NCI-H748 treated with DMSO at 0.1 percent for 48 hours (cell line): ENCODE data around the gene TMCO5A.
"Not testable (repeated sequence)": the region's sequence is repeated elsewhere in the genome, so short reads cannot be mapped to it uniquely, and the experiment has no call there.

Experiments used
- DNase-seq: peaks from one replicate; lab custom pipeline; 2025; lab: John Stamatoyannopoulos, UW

TMCO5A gene

DNA sequence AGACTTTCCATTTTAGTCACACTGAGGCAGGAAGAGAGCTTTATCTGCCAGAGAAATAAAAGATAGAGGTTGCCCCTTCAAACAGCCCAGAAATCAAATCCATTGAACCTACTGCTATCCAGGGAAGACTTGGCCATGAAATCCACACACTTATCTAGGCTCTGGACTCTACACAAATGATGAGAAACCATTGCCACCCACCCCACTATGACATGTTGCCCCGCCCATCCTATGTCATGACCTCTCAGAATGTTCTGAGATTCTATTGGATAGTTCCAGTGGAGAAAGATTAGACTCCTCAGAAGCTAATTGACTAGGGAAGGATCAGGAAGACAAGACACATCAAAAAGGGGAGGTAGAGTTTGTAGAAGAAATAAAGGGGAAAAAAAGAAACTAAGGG, at the start of gene TMCO5A:
TMCO5A (plus strand) TSS at position 301 of the 400 bp plus-strand sequence. CDS start 1,684 bp downstream, outside the sequence.
- DNase-seq = no peak

DNA sequence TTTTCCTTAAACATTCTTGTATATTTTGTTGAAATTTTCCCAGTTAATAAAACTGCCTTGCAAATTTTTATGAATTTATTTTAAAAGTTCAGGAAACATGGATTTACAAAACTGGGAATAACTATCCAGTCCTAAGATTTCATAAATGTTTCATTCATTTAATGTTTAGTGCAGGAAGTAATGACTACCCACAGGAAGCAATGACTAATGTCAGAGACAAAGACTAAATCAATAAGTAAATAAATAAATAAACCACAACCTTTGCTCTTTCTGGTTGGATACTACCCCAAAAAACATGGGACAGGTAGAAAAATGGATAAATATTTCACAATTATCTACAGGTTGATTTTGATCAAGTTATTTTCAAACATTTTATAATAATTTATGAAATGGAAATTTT, 48.8 kb upstream of the TMCO5A start:
- no peak for DNase-seq

DNA sequence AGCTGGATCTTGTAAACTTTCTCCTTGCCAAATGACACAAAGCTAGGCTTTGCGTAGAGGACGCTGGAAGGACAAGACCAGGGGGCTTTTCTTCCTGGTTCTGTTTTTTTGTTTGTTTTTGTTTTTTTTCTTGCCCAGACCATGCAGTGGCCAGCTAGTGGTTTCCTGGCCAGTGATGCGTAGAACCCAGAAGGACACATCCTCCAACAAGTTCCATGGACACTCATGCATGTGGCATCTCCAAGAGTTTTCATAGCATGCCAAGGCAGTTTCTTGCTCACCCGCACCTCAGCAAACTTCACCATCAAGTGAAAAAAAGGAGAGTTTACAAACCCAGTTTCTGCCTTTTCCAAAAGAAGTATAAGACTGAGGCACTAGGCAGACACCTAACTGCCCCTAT, 46.1 kb upstream of the TMCO5A start:
- DNase-seq = no peak

DNA sequence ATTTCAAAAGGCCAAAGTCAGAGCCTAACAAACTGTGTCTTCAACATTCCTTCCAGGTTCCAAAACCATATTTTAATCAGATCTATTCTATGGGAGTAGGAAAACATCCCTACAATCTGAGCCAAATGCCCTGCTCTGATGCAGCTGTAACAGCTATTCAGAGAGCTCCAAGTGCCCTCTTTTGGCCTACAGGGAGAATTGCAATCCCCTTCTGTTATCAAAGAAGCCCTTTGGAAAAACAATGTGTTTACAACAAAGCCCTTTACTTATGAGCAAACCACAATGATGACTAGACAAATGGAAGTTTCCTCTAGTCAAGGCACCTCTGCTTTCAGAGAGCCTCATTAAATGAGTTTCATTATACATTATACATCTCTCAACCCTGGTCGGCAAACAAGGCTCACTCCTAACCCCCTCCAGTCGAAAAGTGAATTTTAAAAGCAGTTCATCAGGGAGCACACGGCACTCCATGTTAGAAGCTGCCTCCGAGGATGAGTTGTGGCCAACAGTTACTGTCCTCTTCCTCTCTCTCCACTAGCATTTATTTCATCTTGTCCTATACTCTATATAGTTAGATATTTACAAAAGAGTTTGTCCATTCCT, 42.6 kb upstream of the TMCO5A start:
- no peak for DNase-seq

DNA sequence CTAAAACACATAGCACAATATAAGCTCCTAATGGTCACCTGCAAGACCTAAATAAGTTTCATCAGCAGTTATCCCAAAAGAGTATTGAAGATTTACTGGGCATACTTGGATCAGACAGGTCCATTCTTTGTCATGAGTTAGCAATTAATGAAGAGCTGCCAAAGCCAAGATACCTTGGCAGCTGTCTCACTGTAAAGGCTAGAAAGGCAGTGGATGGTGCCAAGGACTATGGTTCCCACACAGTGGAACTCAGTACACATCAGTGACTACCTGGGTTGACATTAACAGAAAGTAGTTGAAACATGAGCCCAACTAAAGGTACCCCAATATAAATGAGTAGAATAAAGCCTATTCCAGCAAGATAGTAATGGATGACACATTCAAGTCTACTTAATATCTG, 41.1 kb upstream of the TMCO5A start:
- DNase-seq = no peak

DNA sequence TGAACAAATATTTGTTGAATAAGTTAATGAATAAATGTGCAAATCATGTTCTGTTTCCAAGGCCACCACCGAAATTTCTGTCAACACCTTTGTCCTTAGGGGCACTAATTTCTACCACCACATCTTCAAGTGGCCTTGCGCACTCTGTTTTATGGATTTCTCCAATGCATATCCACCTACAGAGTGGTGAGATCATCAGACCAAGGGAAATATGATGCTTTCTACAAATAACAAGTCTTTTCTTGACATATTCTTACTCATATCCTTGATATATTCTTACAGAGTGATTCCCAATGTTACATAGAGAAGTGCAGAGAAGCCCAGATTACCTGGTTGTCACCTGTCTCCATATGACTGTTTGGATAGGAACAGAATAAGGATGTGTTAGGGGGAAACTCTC, 36.1 kb upstream of the TMCO5A start:
- no peak for DNase-seq

DNA sequence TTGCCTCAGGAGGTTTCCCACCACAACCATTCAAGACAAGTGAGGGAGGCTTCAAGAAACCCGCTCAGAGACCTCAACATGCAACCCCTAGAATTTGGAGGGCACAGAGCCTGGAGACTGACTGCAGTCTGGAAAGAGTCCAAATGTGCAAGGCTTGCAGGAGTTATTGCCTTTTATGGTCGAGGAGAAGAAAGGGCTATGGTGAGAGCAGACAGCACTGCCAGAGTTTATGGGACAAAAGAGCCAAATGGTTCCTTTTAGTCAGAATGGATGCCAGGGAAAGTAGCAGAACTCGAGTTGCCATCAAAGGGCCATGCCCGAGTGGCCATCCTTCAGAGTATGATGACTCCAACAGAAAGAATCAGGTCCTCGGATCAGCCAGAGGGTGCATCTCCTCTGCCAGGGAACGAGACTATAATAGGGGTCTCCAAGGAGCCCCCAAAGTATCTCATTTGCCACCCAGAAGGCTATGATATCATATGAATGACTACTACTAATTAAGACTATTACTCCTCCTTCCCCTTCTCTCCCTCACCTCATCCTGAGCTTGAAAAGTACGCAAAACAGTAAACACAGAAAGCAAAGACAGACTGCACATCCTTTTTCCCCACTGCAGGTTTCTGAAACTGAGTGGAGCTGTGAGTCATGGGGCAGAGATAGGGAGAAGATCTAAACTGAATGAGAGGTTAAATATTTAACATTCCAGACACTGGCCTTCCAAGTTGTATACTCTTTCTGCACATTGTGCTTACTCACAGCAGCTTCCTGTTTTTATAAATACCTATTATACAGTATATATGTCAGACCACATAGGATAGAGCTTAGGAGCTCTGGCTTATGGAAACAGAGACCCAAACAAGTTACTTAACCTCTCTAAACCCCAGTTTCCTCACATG, 33.9 kb upstream of the TMCO5A start:
- DNase-seq = no peak

DNA sequence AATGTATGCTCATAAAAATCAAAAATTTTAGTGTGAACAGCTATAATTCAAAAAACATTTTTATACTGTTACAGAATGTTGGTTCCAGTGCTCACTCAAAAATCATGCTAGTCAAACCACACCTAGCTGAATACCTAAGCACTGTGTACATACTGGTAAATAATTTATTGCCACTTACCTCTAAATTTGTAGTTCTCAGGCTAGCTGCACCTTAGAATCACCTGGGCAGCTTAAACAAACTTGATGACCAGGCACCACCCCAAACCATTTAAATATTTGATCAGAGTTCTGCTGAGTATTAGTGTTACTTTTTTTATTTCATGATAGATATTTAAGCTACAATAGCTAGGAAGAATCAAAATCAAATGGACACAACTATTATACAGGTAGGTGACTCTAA, 32.3 kb upstream of the TMCO5A start:
- DNase-seq = no peak

DNA sequence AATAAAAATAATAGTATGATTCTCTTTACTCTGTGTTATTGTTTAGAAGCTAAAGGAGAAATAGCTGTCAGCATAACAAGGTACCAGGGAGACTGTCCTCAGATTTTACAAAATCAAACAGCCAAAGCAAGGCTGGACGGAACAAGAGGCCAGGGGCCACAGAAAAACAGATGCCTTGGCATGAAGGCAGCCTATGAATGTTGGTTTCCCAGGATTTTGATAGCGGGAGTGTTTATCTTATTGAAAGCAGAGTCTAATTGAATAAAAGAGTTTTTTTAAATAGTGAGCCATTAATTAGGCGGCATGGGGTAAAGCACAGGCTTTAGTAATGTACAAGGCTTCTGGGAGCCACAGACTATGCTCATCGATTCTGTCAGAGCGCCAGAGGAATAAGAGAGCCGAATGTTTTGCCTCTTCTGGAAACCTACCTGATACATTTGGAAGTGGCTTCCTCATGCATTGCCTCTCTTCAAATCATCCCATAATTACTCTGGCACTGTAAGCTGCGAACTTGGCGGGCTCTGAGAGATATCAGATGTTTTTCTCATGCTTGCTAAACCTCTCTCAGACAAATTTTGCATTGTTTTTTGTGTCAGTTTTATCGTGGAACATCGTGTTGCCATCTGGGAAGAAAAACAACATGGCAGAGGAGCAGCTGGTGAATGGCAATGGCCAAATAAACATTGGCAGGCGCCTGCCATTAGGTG, 30.4 kb upstream of the TMCO5A start:
- no peak for DNase-seq

DNA sequence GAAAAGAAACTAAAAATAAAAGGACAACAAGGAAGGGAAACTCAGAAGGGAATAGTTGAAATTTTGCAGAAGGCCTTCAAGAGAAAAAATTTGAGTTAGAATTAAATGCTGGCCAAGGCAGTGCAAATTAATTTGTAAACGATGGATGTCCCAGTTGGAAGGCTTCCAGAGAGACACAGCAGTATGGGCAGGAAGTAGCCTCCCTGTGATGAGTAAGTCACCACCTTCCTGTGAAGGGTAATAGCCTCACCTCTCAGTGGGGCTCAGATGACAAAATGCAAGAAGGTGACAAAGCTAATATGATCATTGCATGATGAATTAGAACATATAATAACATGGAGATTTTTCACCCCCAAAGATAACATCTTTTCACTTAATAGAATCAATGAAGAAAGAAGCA, 27.3 kb upstream of the TMCO5A start:
- no peak for DNase-seq

DNA sequence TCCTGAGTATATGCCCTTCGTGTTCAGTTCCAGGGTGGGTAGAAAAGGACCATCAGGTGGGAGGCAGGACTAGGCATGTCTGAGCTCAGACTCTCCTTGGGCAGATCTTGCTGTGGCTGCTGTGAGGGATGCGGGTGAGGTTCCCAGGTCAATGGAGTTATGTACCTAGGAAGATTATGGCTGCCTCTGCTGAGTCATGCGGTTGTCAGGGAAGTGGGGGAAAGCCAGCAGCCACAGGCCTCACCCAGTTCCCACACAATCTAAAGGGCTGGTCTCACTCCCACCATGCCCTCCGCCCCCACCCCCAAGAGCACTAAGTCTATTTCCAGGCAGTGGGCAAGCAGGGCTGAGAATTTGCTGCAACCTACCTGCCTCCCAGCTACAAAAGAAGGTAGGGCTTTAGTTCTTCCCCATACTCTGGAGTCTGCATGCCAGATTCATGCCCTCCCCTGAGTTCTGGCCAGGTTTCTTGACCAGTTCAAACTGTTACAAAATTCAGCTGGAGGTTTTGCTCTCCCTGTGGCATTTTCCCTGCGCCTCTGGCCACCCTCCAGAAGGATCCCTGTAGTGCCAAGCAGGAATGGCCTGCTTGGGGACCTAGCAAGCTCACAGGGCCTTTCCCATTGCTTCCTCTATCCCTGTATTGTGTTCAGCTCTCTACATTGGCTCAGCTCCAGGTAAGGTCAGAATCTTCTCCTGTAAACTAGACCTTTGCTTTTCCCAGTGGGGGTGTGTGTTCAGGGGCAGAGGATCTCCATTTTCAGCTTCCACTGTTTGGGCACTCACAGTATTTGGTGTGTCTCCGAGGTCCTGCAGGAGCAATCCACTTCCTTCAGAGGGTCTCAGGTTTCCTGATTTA, 12.7 kb upstream of the TMCO5A start:
- no peak for DNase-seq

DNA sequence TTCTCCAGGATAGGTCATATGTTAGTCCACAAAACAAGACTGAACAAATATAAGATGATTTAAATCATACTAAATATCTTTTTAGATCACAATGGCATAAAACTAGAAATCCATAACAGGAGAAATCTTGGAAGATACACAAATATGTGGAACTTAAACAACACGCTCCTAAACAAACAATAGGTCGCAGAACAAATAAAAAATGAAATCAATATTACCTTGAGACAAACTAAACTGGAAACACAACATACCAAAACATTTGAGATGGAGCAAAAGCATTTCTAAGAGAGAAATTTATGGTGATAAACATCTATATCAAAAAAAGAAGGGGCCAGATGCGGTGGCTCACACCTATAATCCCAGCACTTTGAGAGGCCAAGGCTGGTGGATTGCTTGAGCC, 8.3 kb upstream of the TMCO5A start:
- DNase-seq = no peak

DNA sequence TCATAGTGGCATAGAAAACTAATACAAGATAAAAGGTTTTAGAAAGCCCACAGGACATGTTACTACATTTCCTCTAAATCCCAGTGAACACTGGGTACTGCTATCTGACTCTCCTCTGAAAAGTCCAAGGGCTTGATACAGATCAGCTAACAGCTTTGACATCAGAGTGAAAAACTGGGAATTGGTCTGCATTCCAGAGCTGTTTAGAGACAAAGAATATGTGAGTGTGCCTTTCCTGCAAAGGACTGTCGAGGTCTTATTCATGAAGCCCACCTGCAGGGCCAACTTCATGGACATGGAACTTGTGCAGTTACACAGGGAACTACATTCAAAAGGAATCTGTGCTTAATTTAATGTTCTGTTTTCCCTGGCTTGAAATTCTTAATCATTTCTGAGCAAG, 5.2 kb upstream of the TMCO5A start:
- no peak for DNase-seq

DNA sequence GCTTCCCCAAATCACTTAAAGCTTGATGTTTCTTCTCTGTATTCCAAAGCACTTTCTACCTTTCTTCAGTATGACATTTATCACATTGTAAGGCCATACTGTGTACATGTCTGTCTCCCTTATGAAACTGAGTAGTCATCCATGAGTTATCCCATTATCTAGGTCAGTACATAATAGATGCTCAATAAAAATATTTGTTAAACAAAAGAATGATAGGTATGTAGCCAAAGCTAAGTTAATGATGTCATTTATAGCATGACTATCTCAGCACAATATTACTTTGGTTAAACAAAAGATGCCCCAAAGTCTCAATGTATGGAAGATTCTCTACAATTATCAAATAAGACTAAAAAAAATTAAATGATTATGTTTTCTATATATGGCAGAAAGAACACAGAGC, 3.1 kb upstream of the TMCO5A start:
- no peak for DNase-seq

DNA sequence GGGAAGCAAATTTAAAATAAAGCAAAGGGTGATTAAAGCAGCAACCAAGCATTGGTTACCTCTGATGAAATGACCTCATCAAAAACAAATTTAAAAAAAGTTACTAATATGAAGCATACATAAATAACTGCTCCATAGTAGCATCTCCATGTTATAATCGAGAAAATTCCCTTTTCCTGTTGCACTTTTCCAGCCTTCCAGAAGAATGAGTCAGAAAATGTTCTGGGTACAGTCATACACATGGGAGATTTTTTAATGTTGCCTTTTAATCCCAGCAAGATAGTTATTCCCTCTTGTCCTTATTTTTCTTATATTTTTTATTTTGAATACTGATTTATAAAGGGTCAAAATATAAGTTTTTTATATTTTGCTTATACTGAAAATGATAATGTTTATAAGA, 2.6 kb upstream of the TMCO5A start:
- no peak for DNase-seq

DNA sequence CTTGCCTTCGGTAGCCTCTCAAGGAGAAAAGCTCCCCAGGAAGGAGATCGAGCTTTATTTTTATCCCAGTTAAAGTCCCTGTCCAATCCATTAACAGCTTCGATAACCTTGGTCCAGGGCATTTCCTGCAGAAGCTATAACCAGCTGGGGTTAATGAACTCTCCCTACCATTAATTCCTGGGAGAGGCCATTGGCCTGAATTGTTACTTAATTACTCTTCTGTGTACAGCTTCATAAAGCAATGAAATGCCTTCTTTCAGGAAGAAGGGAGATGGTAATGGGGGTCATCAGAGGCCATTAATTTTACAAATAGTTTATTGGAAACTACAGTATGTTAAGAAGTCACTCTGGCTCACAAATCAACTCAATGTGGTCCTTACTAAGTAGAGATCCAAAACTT, 1.9 kb upstream of the TMCO5A start:
- no peak for DNase-seq

DNA sequence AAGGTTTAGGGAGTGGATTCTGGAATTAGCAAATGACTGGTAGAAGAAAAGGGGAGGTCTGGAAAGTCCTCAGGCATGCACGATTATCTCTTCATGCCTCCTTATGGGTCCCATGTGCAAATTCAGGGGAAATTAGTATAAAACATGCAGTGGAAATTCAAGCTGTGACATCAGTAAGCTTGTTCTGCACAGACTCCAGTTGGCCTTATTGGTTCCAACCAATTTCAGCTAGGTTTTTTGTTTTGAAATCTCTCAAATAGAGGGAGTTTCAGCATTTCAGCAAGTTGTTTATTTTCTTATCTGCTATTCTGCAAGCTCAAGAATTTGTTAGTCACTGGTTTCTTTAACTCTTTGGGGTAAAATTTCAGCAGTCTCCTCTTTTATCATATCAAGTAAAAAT, 774 bp upstream of the TMCO5A start:
- no peak for DNase-seq

DNA sequence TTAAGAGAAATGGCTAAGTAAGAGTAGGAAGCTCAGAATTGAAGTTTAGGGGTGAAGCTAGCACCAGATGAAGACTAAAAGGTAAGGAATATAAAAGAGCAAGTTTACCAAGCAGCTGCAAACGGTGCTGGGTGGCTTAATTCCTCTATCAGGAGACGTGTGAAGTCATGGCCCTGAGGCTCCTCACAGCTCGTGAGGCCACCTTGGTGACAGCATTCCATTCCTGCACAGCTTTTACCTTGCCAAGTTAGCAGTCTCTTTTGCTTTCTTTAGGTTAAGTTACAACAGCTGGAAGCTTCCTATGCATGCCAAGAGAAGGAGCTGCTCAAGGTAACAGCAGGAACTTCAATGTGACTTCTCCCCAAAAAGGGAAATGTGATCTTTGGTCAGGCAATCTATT, 6.4 kb downstream of the TMCO5A start:
- DNase-seq = no peak

DNA sequence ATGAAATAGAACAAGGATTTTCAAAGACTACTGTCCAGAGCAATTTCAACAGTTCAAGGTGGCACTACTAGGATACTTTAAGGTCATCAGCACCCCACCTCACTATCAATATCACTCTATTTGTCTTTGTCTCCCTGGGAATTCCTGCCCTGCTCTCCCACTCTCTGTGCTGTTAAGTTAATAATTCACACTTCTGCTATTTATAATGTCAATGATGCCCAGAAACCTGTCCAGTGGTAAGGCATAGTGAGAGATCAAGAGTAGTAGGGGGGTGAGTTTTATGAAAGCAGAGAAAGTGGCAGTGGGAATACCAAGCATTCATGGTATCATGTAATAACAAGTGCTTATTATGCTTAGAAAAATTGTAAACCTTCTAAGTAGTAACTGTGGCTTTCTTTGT, 7.3 kb downstream of the TMCO5A start:
- DNase-seq = no peak

DNA sequence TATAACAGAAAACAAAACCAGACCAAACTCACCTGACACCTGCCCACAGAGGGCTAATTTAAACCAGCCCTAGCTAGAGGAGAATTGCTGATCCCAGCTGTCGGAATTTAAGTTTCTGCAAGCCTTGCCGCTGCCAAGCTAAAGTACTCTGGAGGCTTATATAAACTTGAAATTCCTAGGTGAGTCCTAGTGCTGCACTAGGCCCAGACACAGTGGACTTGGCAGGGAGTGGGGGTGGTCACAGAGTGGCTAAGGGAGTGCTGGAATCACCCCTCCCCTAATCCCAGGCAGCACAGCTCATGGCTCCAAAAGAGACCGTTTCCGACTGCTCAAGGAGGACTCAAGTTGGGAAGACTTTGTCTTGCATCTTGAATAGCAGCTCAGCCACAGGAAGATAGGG, 17.6 kb downstream of the TMCO5A start:
- no peak for DNase-seq

DNA sequence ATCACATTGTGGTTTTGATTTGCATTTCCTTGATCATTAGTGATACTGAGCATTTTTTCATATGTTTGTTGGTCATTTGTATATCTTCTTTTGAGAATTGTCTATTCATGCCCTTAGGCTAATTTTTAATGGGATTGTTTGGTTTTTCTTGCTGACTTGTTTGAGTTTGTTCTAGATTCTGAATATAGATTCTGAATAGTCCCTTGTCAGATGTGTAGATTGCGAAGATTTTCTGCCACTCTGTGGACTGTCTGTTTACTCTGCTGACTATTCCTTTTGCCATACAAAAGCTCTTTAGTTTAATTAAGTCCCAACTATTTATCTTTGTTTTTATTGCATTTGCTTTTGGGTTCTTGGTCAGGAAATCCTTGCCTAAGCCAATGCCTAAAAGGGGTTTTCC, 26.3 kb downstream of the TMCO5A start:
- not testable (repeated sequence) for DNase-seq

DNA sequence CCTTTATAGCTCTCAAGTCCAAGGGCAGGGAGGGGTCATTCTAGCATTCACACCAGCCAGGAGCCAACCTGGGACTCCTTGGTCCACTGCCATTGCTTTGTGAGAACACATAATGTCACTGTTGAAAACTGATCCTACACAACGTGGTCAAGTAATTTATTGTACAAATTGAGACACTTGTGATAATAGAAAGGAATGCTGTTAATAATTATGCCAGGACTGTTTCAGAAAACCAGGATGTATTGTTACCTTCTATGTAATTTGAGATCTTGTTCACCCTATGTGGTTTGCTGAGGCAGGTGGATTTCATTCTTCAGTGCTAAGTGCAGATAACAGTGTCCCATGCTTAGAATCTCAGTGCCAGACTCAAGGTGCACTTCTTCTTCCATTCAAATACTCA, 33.3 kb downstream of the TMCO5A start:
- DNase-seq = no peak
